ENCODE measurements around the gene SPSB4.

Gene SPSB4

DNA sequence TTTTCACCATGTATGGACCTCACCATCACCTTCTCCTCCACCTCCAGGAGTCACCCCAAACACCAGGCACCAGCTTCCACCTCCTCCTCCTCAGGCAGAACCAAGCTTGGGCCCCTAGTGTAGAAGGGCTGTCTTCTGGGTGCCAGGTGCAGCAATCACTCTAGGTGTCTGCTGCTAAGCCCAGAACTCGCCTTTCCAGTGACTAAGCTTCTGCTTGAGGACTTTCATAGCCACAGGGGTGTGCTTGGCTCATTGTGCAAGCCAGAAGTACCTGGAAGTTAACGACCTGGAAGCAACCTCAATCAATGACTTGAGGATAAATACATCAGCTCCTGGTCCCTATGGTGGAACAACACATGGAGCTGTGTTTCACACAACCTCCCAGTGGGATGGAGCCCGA is 130.7 kb downstream of the SPSB4 start:
- no peak overlapping the region for H3K4me3 ChIP-seq (ENCODE audit: low read depth, low read length)
- TF ChIP-seq, protein P1, sequence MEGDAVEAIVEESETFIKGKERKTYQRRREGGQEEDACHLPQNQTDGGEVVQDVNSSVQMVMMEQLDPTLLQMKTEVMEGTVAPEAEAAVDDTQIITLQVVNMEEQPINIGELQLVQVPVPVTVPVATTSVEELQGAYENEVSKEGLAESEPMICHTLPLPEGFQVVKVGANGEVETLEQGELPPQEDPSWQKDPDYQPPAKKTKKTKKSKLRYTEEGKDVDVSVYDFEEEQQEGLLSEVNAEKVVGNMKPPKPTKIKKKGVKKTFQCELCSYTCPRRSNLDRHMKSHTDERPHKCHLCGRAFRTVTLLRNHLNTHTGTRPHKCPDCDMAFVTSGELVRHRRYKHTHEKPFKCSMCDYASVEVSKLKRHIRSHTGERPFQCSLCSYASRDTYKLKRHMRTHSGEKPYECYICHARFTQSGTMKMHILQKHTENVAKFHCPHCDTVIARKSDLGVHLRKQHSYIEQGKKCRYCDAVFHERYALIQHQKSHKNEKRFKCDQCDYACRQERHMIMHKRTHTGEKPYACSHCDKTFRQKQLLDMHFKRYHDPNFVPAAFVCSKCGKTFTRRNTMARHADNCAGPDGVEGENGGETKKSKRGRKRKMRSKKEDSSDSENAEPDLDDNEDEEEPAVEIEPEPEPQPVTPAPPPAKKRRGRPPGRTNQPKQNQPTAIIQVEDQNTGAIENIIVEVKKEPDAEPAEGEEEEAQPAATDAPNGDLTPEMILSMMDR (IDR thresholded peaks at IDR 0.05; ENCODE audit: borderline replicate concordance, insufficient read depth, low read depth, low read length) = no peak

DNA sequence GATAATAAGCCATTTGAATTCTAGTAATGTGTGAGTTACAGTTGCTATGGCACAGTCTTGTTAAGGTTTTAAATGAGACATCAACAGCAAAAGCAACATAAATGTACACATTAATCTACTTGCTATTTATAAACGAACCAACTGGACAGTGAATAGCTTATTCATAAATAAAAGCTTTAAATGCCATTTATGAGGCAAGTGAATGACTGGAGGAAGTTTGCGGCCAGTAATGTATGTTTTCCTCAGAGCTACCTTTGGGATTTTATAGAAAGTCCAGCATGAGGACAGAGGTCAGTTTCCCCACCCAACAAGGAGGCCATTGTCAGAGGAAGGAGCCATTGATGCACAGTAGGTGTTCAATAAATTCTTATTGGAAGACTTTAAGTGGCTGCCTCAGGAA is 132.5 kb downstream of the SPSB4 start:
- no peak overlapping the region for H3K4me3 ChIP-seq (ENCODE audit: low read depth, low read length)
- TF ChIP-seq, protein P1 (IDR thresholded peaks at IDR 0.05; ENCODE audit: borderline replicate concordance, insufficient read depth, low read depth, low read length) = no peak

DNA sequence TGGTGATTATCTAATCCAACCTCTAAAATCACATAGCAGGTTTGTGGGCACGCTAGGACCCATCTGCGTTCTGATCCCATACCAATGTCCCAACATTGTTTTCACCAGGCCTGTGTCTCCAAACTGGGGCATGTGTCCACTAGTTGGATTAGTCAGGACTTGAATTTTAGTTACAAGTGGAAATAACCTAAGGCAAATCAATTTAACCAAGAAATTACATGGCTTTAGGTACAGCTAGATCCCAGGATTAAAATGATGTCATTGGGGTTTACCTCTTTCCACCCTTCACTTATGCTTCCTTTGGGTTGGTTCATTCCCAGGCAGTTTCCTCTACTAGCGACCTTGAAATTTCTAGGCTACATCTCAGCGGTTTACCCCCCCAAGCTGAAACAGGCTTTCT is 133.3 kb downstream of the SPSB4 start:
- TF ChIP-seq, protein P1 (IDR thresholded peaks at IDR 0.05; ENCODE audit: borderline replicate concordance, insufficient read depth, low read depth, low read length) = no peak
- H3K4me3 ChIP-seq (ENCODE audit: low read depth, low read length) = no peak overlapping the region

DNA sequence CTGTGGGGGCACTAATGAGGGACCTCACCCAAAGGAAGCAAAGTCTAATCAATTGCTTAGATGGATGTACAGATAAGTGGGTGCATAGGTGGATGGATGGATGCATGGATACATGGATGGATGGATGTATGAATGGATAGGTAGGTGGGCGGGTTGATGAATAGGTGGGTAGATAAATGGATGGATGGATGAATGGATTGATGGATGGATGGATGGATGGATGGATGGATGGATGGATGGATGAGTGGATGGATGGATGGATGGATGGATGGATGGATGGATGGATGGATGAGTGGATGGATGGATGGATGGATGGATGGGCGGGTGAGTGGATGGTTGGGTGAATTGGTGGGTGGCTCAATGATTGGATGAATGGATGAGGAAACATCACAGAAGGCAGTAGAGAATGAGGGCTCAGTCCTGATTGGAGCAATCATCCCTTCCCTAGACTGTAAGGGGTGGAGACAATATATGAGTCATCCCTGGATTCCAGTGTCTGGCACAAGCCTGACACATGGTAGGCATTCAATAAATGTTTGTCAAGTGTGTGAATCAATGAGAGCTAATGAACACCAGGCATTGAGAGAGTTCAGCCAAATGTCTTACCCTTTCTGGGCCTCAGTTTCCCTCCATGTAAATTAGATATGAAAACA is 140.1 kb downstream of the SPSB4 start:
- TF ChIP-seq, protein P1 (IDR thresholded peaks at IDR 0.05; ENCODE audit: borderline replicate concordance, insufficient read depth, low read depth, low read length) = no peak
- H3K4me3 ChIP-seq (ENCODE audit: low read depth, low read length) = no peak overlapping the region

DNA sequence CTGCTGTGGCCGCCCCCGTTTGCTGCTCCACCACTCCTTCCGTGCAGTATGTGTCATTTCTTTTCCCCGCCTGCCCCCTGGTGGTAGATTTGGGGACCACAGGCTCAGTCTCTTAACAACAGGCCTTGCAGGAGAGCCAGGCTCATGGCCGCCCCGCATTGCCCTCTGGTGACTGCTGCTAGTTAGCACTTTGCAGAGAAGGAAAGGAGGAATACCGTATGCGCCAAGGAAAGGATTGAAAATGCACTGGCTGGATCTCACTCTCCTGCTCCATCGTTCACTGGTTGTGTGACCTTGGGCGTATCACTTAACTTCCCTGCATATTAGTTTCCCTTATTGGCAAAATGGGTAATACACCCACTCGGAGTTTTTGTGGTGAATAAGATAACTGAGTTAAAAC is 141.2 kb downstream of the SPSB4 start:
- TF ChIP-seq, protein P1 (IDR thresholded peaks at IDR 0.05; ENCODE audit: borderline replicate concordance, insufficient read depth, low read depth, low read length) = peak; percentile 96
- H3K4me3 ChIP-seq (ENCODE audit: low read depth, low read length) = no peak overlapping the region

DNA sequence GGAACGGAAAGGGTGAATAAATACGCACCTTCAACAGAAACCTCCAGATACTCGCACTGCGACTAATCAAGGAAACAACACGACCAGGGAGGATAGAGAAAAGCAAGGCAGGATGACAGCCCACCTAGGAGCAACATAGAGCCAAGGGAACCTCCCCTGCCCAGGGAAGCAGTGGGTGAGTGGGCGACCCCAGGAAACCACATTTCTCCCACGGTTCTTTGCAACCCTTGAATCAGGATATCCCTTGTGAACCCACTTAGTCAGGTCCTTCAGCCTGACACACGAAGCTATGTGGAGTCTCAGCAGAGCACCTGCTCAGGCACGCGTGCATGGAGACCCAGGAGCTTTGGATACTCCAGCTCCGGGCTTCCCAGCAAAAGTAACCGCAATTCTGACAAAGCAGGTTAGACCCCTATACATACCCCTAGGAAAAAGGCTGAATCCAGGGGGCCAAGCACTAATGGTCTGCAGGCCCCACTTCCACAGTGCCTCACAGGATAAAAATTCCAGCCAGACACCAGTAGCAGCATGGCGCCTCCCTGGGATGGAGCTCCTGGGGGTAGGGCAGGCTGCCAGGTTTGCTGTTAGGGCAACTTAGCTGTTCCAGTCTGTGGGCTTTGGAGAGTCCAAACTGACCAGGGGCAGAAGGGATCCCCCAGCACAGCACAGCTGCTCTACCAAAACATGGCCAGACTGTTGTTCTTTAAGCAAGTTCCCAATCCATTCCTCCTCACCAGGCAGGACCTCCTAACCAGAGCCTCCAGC is 142.1 kb downstream of the SPSB4 start:
- TF ChIP-seq, protein P1 (IDR thresholded peaks at IDR 0.05; ENCODE audit: borderline replicate concordance, insufficient read depth, low read depth, low read length) = no peak
- no peak overlapping the region for H3K4me3 ChIP-seq (ENCODE audit: low read depth, low read length)

All from GM12875 (cell line).